IMR-90 (cell line): ENCODE measurements around the gene PLA2G4F.

Source experiments
- CEBPB ChIP-seq: IDR thresholded peaks from 2 replicates; pipeline ENCODE4 v1.6.1; 2012; ENCODE audit warnings: low read depth, low read length, improper control_type of control experiment
- CTCF ChIP-seq: conservative IDR thresholded peaks from 2 replicates; pipeline ENCODE4 v1.5.1; 2012; ENCODE audit warnings: mild to moderate bottlenecking, low read depth, low read length, improper control_type of control experiment
- ELK1 ChIP-seq: fragments of 150-350 bp; IDR thresholded peaks from 2 replicates; pipeline ENCODE4 v1.6.1; 2016; ENCODE audit warnings: low read depth, mild to moderate bottlenecking, low read length, moderate library complexity, borderline replicate concordance
- MAFK ChIP-seq: IDR thresholded peaks from 2 replicates; pipeline ENCODE4 v1.6.1; 2012; ENCODE audit warnings: low read depth, low read length, improper control_type of control experiment
- NFE2L2 ChIP-seq: fragments of 150-350 bp; IDR thresholded peaks from 2 replicates; pipeline ENCODE4 v1.6.1; 2016; ENCODE audit warnings: low read depth, mild to moderate bottlenecking, low read length
- POLR2A ChIP-seq: IDR thresholded peaks from 2 replicates; pipeline ENCODE4 v1.6.1; 2012; ENCODE audit warnings: mild to moderate bottlenecking, low read depth, low read length
- RAD21 ChIP-seq: IDR thresholded peaks from 2 replicates; pipeline ENCODE4 v1.6.1; 2012; ENCODE audit warnings: low read length, improper control_type of control experiment
- USF2 ChIP-seq: fragments of 150-350 bp; IDR thresholded peaks from 2 replicates; pipeline ENCODE4 v1.6.1; 2017; ENCODE audit warnings: mild to moderate bottlenecking, antibody characterized with exemption, low read length, low read depth

GRCh38 chr15:42143866-42144625 lies 12.4 kb downstream of the PLA2G4F start:
- TF ChIP-seq CTCF (no peak), POLR2A (no peak), USF2 (no peak), CEBPB (no peak), MAFK (no peak), RAD21 (no peak), NFE2L2 (no peak), ELK1 (no peak)
